GM19240 (cell line): ENCODE measurements around the gene LCA5L.

Experiments used
- DNase-seq: peaks from one replicate; pipeline ENCODE4 v3.0.0; 2011; ENCODE audit warnings: low spot score; ENCODE audit not compliant: insufficient read length

Gene LCA5L

GRCh38 chr21:39359382-39359781 lies 86.2 kb downstream of the LCA5L start:
- no peak for DNase-seq
